Spleen (tissue), 11 donors: ENCODE results near the gene C12orf42. TPM values are rescaled to one million over a fixed set of nuclear protein-coding genes. Genes with fewer than 3 reads are reported as not detected.

Experiments used
- DNase-seq: peaks from one replicate; pipeline ENCODE4 v3.0.0-alpha.2; 2020
- H3K27ac ChIP-seq, 8 donors: fragments of 200-600 bp; sonication (generic) in 7 of 8; 1 replicate in 4 of 8; 2 replicates in 4 of 8; pipeline versions ENCODE4 v1.5.0 to v1.8.0; 2016 to 2021; ENCODE audit warnings: inconsistent platforms in 4 of 8, mild to moderate bottlenecking in 4 of 8, moderate library complexity in 1 of 8
- H3K27me3 ChIP-seq, 7 donors: fragments of 200-600 bp; sonication (generic) in 6 of 7; replicated peaks in 1 of 7; 1 replicate in 4 of 7; 2 replicates in 3 of 7; pipeline versions ENCODE4 v1.5.0 to v1.8.0; 2016 to 2021; ENCODE audit warnings: inconsistent platforms in 3 of 7, mild to moderate bottlenecking in 1 of 7
- H3K36me3 ChIP-seq, 6 donors: fragments of 200-600 bp; sonication (generic) in 5 of 6; 1 replicate in 4 of 6; 2 replicates in 2 of 6; pipeline versions ENCODE4 v1.5.0 to v1.8.0; 2016 to 2021; ENCODE audit warnings: inconsistent platforms in 2 of 6
- H3K4me1 ChIP-seq, 6 donors: fragments of 200-600 bp; sonication (generic) in 5 of 6; 1 replicate in 3 of 6; 2 replicates in 3 of 6; pipeline versions ENCODE4 v1.5.0 to v1.8.0; 2016 to 2021; ENCODE audit warnings: inconsistent platforms in 3 of 6
- H3K4me3 ChIP-seq, 8 donors: fragments of 200-600 bp; sonication (generic) in 7 of 8; 1 replicate in 4 of 8; 2 replicates in 4 of 8; pipeline versions ENCODE4 v1.5.0 to v1.8.0; 2016 to 2021; ENCODE audit warnings: inconsistent platforms in 4 of 8, mild to moderate bottlenecking in 4 of 8, moderate library complexity in 2 of 8
- H3K9me3 ChIP-seq, 8 donors: fragments of 200-600 bp; sonication (generic) in 7 of 8; 1 replicate in 4 of 8; 2 replicates in 4 of 8; pipeline versions ENCODE4 v1.5.0 to v1.8.0; 2016 to 2021; ENCODE audit warnings: inconsistent platforms in 4 of 8
- CTCF ChIP-seq, 11 experiments: fragments of 200-600 bp in 7 of 11; fragments of 450-650 bp in 4 of 11; sonication (generic) in 4 of 11; IDR thresholded peaks in 8 of 11; conservative IDR thresholded peaks in 3 of 11; 1 replicate in 7 of 11; 2 replicates in 4 of 11; pipeline versions ENCODE4 v1.4.0 to v1.8.0; 2016 to 2021; ENCODE audit warnings: antibody characterized with exemption in 11 of 11, inconsistent platforms in 4 of 11, mild to moderate bottlenecking in 1 of 11
- POLR2A ChIP-seq, 3 donors: fragments of 450-650 bp; IDR thresholded peaks; one replicate each; pipeline ENCODE4 v1.5.1; 2017; ENCODE audit warnings: antibody characterized with exemption in 3 of 3, mild to moderate bottlenecking in 1 of 3
- POLR2AphosphoS5 ChIP-seq, 3 donors: sonication (generic); formaldehyde crosslinking; IDR thresholded peaks; one replicate each; pipeline ENCODE4 v1.5.1; 2017; ENCODE audit warnings: antibody characterized with exemption in 3 of 3
- WGBS, 5 donors: extraction: QIAGEN DNeasy Blood & Tissue Kit in 3 of 5; methylation state at CpG; one replicate each; pipeline versions ENCODE4 v1.1.5 to v1.1.7; 2013 to 2018; 5-methylcytosine and 5-hydroxymethylcytosine counted together
- intact Hi-C: fragments of 100-400 bp; cut with DNase I; formaldehyde crosslinking; loops from one replicate; pipeline ENCODE4 v1.15.0; 2023; ENCODE audit warnings: low total_unique reads
- polyA plus RNA-seq, 3 donors: library from polyadenylated mRNA; stranded (reverse); fragments of 200-250 nt; gene quantifications; one replicate each; pipeline ENCODE4 v1.2.1, GENCODE V29; 2013
- total RNA-seq, 7 donors: library from RNA; depleted of rRNA in 3 of 7; stranded (reverse); fragments of >200 nt in 3 of 7; fragmentation: NEBNext Ultra II Directional in 4 of 7; extraction: Animal tissue kit (Norgen Biotek cat#: 25700) in 4 of 7; gene quantifications; one replicate each; pipeline versions ENCODE4 v1.1.0 to v1.2.1, GENCODE V29; 2016 to 2021
- donor health status: healthy with polysubstance abuse.
- donor health status: DM: no; HTN: no; CAD: no; lungs with moderate emphysema.
- donor health status: DM: no; HTN: no; CAD: no.
- donor health status: Bipolar disorder and iron deficiency.
- donor health status: healthy.
- donor health status: DM: no; HTN: no; CAD: no.
- donor health status: DM: yes; HTN: yes; CAD: no.

C12orf42 gene
- total and polyA plus RNA-seq, 10 donors, result 3.7 to 18.1 (median 11.9) TPM

DNA sequence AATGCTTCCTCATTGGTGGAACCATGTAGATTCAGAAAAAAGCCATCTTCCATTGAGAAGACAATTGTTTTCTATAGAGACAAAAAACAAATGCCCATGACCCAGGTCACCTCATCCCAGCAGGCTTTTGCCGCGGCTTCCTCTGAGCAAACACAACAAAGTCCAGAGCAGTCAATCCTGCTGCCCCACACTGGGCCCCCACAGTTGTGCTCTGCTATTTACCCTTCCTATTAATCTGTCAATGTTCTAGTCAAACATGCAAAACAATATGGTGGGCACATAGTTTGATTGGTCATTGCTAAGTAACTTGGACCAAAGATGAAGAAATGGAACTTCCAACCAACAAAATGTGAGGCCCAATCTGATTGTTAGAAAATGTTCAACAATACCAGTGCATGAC is 20.7 kb downstream of the C12orf42 start:
- Histone ChIP-seq H3K36me3 (no peaks in the 10 kb centered on the region), H3K27ac (no peak overlapping the region), H3K27me3 (no peaks in the 10 kb centered on the region), H3K9me3 (peaks cover 0 to 30% (median 27%) of the 10 kb centered on the region in 8 donors), H3K4me3 (no peak overlapping the region), H3K4me1 (peaks cover 0 to 4% (median 0%) of the 10 kb centered on the region in 6 donors)
- intact Hi-C loops, result no loop called here
- 82 to 92% (median 89%) methylated on average over 2 of the region's 2 CpGs for WGBS, 5 donors
- DNase-seq, result no peak
- TF ChIP-seq POLR2AphosphoS5 (IDR thresholded peaks at IDR 0.05), result no peak
- TF ChIP-seq CTCF (IDR thresholded peaks at IDR 0.05 in 8 of 11, conservative IDR thresholded peaks at IDR 0.05 in 3 of 11), result no peak
- no peak for TF ChIP-seq POLR2A (IDR thresholded peaks at IDR 0.05)

GRCh38 chr12:103470664-103471063 is 25.1 kb downstream of the C12orf42 start:
- H3K36me3 ChIP-seq, result no peaks in the 10 kb centered on the region
- peaks cover 0 to 4% (median 0%) of the 10 kb centered on the region in 6 donors for H3K4me1 ChIP-seq
- intact Hi-C loops, result no loop called here
- H3K9me3 ChIP-seq, result no peaks in the 10 kb centered on the region
- TF ChIP-seq CTCF (IDR thresholded peaks at IDR 0.05 in 8 of 11, conservative IDR thresholded peaks at IDR 0.05 in 3 of 11) (no peak), POLR2A (IDR thresholded peaks at IDR 0.05) (no peak), POLR2AphosphoS5 (IDR thresholded peaks at IDR 0.05) (no peak)
- DNase-seq, result peak; percentile 47
- no peak overlapping the region for H3K27ac ChIP-seq
- H3K27me3 ChIP-seq, result no peaks in the 10 kb centered on the region
- no peak overlapping the region for H3K4me3 ChIP-seq

DNA sequence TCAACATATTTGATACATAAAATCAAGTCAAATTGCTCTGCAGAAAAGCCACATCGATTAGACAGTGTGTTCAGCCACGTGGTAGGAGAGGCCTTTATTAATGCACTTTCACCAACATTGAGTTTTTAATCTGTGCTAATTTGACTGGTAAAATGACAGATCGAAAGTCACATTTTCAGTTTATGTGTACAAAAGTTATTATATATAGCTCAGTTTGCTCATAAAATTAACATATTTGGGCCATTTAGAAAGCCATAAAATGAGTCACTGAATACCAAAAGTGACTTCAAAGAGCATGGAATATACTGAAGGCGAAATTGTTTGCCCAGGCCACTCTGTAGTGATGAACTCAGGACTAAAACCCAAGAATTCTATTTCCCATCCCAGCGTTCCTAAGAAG is 26.0 kb downstream of the C12orf42 start:
- H3K9me3 ChIP-seq, result peaks cover 0 to 6% (median 4%) of the 10 kb centered on the region in 8 donors
- H3K36me3 ChIP-seq, result no peaks in the 10 kb centered on the region
- intact Hi-C loops, result no loop called here
- no peak overlapping the region for H3K27ac ChIP-seq
- WGBS, 5 donors, result 60 to 74% (median 68%) methylated on average over 5 of the region's 5 CpGs
- no peak for DNase-seq
- H3K4me1 ChIP-seq, result peaks cover 0 to 4% (median 0%) of the 10 kb centered on the region in 6 donors
- TF ChIP-seq POLR2AphosphoS5 (IDR thresholded peaks at IDR 0.05), result no peak
- no peak overlapping the region for H3K4me3 ChIP-seq
- no peaks in the 10 kb centered on the region for H3K27me3 ChIP-seq

- Histone ChIP-seq H3K27me3 (no peaks in the 10 kb centered on the region), H3K27ac (no peak overlapping the region), H3K4me1 (peaks cover 0 to 4% (median 0%) of the 10 kb centered on the region in 6 donors), H3K9me3 (peaks cover 0 to 14% (median 10%) of the 10 kb centered on the region in 8 donors), H3K4me3 (no peak overlapping the region), H3K36me3 (no peaks in the 10 kb centered on the region)
- WGBS, 5 donors, result 64 to 75% (median 70%) methylated on average over 3 of the region's 3 CpGs
- peak; percentile 57 for DNase-seq
- TF ChIP-seq POLR2AphosphoS5 (IDR thresholded peaks at IDR 0.05) (no peak), CTCF (IDR thresholded peaks at IDR 0.05 in 8 of 11, conservative IDR thresholded peaks at IDR 0.05 in 3 of 11) (no peak), POLR2A (IDR thresholded peaks at IDR 0.05) (no peak)
- intact Hi-C loops, result no loop called here
Observed at GRCh38 chr12:103468837-103469236, 26.9 kb downstream of the C12orf42 start.

DNA sequence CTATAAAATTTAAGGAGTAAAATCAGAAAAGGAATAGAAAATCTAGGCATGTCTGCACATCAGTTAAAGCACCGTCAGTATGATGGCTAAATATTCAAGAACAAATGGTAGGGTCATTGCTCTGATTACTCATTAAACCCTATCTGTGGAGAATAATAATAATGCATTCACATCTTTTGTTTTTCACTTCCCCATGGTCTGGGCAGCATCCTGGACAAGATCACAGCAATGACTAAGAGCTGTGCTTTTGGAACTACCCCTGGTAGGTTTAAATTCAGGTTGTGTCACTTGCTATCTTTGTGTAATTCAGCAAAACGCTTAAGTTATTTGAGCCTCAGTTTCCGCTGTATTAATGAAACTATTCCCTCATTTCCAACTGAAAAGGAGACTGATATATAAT is 33.1 kb downstream of the C12orf42 start:
- no peak for TF ChIP-seq POLR2AphosphoS5 (IDR thresholded peaks at IDR 0.05)
- no peak for TF ChIP-seq CTCF (IDR thresholded peaks at IDR 0.05 in 8 of 11, conservative IDR thresholded peaks at IDR 0.05 in 3 of 11)
- no peak for TF ChIP-seq POLR2A (IDR thresholded peaks at IDR 0.05)
- no peak for DNase-seq
- Histone ChIP-seq H3K27me3 (no peaks in the 10 kb centered on the region), H3K4me1 (peaks cover 0 to 7% (median 0%) of the 10 kb centered on the region in 6 donors), H3K36me3 (no peaks in the 10 kb centered on the region), H3K27ac (no peak overlapping the region), H3K9me3 (peaks cover 0 to 18% (median 15%) of the 10 kb centered on the region in 8 donors), H3K4me3 (no peak overlapping the region)
- 71 to 84% (median 80%) methylated on average over 3 of the region's 3 CpGs for WGBS, 5 donors
- intact Hi-C loops, result no loop called here
